Panc1 (cell line): ENCODE results near the gene ROBO4.

Experiments
- CTCF ChIP-seq: fragments of 450-650 bp; IDR thresholded peaks from 2 replicates; pipeline ENCODE4 v1.5.1; 2017; ENCODE audit warnings: mild to moderate bottlenecking
- POLR2AphosphoS5 ChIP-seq: IDR thresholded peaks from 2 replicates; pipeline ENCODE4 v1.6.1; 2012; ENCODE audit warnings: mild to moderate bottlenecking, low read depth, low read length, moderate library complexity
- REST ChIP-seq, 2 experiments: IDR thresholded peaks; 2 replicates each; pipeline ENCODE4 v1.6.1; 2011 to 2012; ENCODE audit warnings: low read depth in 2 of 2, control low read depth in 1 of 2, low read length in 1 of 2, mild to moderate bottlenecking in 1 of 2, moderate library complexity in 1 of 2; ENCODE audit not compliant: insufficient read depth in 1 of 2

- TF ChIP-seq POLR2AphosphoS5 = no peak
- no peak for TF ChIP-seq CTCF
- TF ChIP-seq REST (IDR thresholded peaks at IDR 0.05; ENCODE audit: insufficient read depth in 1 of 2, low read depth in 2 of 2, low read length in 1 of 2) = no peak
Observed at GRCh38 chr11:124887667-124888013, 10.0 kb downstream of the ROBO4 start.
